NCI-H2196 (cell line): Measurements from ENCODE around the gene KCNE5.
"Not testable (repeated sequence)": the region's sequence is repeated elsewhere in the genome, so short reads cannot be mapped to it uniquely, and the experiment has no call there.

Experiments used
- DNase-seq: peaks from one replicate; lab custom pipeline; 2025; ENCODE audit not compliant: unreplicated experiment; lab: John Stamatoyannopoulos, UW

Gene KCNE5

GRCh38 chrX:109614951-109615350 is 10.0 kb downstream of the KCNE5 start:
- no peak for DNase-seq

DNA sequence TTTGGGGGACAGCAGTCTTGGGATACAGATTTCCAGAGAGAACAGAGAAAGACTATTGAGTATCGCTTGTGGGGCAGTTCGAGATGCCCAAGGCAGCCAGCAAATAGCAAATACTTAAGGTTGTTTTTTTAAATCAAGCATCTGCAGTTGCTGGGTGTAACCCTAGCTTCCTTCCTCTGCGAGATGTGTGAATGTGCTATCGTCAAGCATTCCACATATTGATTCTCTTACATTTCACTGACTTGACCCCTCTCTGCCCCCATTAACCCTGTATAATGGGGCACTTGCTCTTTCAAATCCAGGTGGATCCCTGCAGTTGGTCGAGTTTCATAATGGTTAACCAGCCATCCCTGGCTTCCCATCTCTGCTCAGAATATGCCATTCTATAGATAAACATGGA is 23.5 kb downstream of the KCNE5 start:
- no peak for DNase-seq

- DNase-seq: no peak
Observed at GRCh38 chrX:109600237-109600651, 24.7 kb downstream of the KCNE5 start.

- no peak for DNase-seq
Observed at GRCh38 chrX:109596015-109596414, 29.0 kb downstream of the KCNE5 start.

DNA sequence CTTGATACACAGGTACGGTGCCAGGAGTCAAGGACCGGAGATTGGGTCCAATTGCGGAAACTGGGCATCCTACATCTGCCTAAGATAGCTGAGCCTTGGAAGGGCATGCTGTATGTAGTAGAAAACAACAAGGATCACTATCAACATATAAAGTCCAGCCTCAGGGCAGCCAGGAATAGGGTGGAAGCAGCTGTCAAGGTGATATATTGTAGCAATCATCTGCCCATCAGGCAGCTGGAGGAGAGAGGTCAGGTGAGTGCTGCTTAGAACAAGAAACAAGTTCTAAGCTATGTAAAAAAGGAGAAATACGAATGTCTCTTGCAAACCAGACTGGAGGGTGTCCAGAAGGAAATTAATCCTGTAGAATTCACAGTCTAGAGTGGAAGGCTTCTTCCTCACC is 34.8 kb downstream of the KCNE5 start:
- DNase-seq: no peak

GRCh38 chrX:109585488-109585887 is 39.5 kb downstream of the KCNE5 start:
- DNase-seq: no peak

- DNase-seq: no peak
Observed at GRCh38 chrX:109578916-109579315, 46.1 kb downstream of the KCNE5 start.

- DNase-seq: no peak
Observed at GRCh38 chrX:109577055-109577454, 47.9 kb downstream of the KCNE5 start.

DNA sequence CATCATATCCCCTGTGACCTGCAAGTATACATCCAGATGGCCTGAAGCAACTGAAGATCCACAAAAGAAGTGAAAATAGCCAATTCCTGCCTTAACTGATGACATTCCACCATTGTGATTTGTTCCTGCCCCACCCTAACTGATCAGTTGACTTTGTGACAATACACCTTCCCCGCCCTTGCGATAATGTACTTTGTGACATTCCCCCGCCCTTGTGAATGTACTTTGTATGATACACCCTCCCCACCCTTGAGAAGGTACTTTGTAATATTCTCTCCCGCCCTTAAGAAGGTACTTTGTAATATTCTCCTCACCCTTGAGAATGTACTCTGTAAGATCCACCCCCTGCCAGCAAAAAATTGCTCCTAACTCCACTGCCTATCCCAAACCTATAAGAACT is 48.9 kb downstream of the KCNE5 start:
- DNase-seq: not testable (repeated sequence)
